Activated CD4-positive, alpha-beta memory T cell treated with anti-CD3 and anti-CD28 coated beads, Interleukin-2, amount 10 ng/mL, durations not matched to agents 7 days and 5 days (primary cell): Measurements from ENCODE around the gene SHFL. TPM values are rescaled to one million over a fixed set of nuclear protein-coding genes. Genes with fewer than 3 reads are reported as not detected.

ENCODE experiments used
- total RNA-seq, 2 experiments: library from RNA; stranded (reverse); gene quantifications; one replicate each; pipeline ENCODE4 v1.2.3, GENCODE V29; 2021

Gene SHFL
- total RNA-seq, 2 experiments from 2014 or later = 103 to 108 TPM

Other genes with a start within 250 kb of the SHFL start
- gene OLFM2, start 149.8 kb upstream of the SHFL start, total RNA-seq = 10 to 100 TPM in 1 of 2 experiments, 1 to 10 TPM in 1; 9.7 to 10.5 TPM
- gene COL5A3, start 75.8 kb upstream of the SHFL start, total RNA-seq = 1 to 10 TPM; 1.1 TPM
- not detected for gene RDH8, start 72.8 kb upstream of the SHFL start, total RNA-seq
- gene ANGPTL6, start 16.4 kb downstream of the SHFL start, total RNA-seq = 1 to 10 TPM; 2.4 TPM
- 10 to 100 TPM; 74.3 to 75.6 TPM for gene PPAN, start 20.0 kb downstream of the SHFL start, total RNA-seq
- 10 to 100 TPM; 33.2 to 33.5 TPM for gene P2RY11, start 25.4 kb downstream of the SHFL start, total RNA-seq
- 100 to 1,000 TPM; 202 to 203 TPM for gene EIF3G, start 33.6 kb downstream of the SHFL start, total RNA-seq
- 100 to 1,000 TPM; 314 to 331 TPM for gene DNMT1, start 108.6 kb downstream of the SHFL start, total RNA-seq
- gene S1PR2, start 145.0 kb downstream of the SHFL start, total RNA-seq = 10 to 100 TPM in 1 of 2 experiments, 1 to 10 TPM in 1; 9.5 to 10.6 TPM
- 10 to 100 TPM; 55.4 to 58.6 TPM for gene MRPL4, start 165.9 kb downstream of the SHFL start, total RNA-seq
- gene ICAM1, start 184.8 kb downstream of the SHFL start, total RNA-seq = 10 to 100 TPM; 23.8 to 24.3 TPM
- gene ICAM4, start 200.6 kb downstream of the SHFL start, total RNA-seq = 1 to 10 TPM; 1.5 to 2.0 TPM
- 1 to 10 TPM in 1 of 2 experiments, under 1 TPM in 1; 0.53 to 1.1 TPM for gene ICAM5, start 203.6 kb downstream of the SHFL start, total RNA-seq
- gene ZGLP1, start 223.5 kb downstream of the SHFL start, total RNA-seq = 1 to 10 TPM; 1.0 to 1.4 TPM
- gene FDX2, start 229.7 kb downstream of the SHFL start, total RNA-seq = 1 to 10 TPM; 3.5 to 3.7 TPM
- gene RAVER1, start 247.2 kb downstream of the SHFL start, total RNA-seq = 10 to 100 TPM; 62.1 to 68.6 TPM